HG03060 (cell line): ENCODE results near the gene RNF125.
"Not testable (repeated sequence)": the region's sequence is repeated elsewhere in the genome, so short reads cannot be mapped to it uniquely, and the experiment has no call there.

Experiments
- ATAC-seq: cut with Tn5 transposase; IDR thresholded peaks from one replicate; pipeline ENCODE4 v1.9.1; 2021; ENCODE audit warnings: low read depth, moderate number of reproducible peaks; ENCODE audit not compliant: unreplicated experiment

RNF125 gene

GRCh38 chr18:32018331-32019250, at the start of gene RNF125:
RNF125 (plus strand) TSS chr18:32018825; CDS start chr18:32018864, 39 bp downstream.
- peak; percentile 83 for ATAC-seq

GRCh38 chr18:31970617-31971016, 48.0 kb upstream of the RNF125 start:
- ATAC-seq: no peak

- no peak for ATAC-seq
These were observed 44.6 kb upstream of the RNF125 start for GRCh38 chr18:31973929-31974546.

- ATAC-seq: no peak
These were observed 42.4 kb upstream of the RNF125 start for GRCh38 chr18:31976242-31976641.

- no peak for ATAC-seq
These were observed 41.3 kb upstream of the RNF125 start for GRCh38 chr18:31977270-31977872.

- no peak for ATAC-seq
These were observed 40.0 kb upstream of the RNF125 start for GRCh38 chr18:31978616-31979015.

GRCh38 chr18:31979714-31980113, 38.9 kb upstream of the RNF125 start:
- ATAC-seq: no peak

GRCh38 chr18:31980863-31981262, 37.8 kb upstream of the RNF125 start:
- no peak for ATAC-seq

GRCh38 chr18:31983020-31983419, 35.6 kb upstream of the RNF125 start:
- ATAC-seq: no peak

GRCh38 chr18:31983976-31984375, 34.6 kb upstream of the RNF125 start:
- no peak for ATAC-seq

GRCh38 chr18:31990823-31991222, 27.8 kb upstream of the RNF125 start:
- ATAC-seq: peak; percentile 99

- ATAC-seq: no peak
These were observed 22.6 kb upstream of the RNF125 start for GRCh38 chr18:31996007-31996406.

- no peak for ATAC-seq
These were observed 19.7 kb upstream of the RNF125 start for GRCh38 chr18:31998880-31999412.

GRCh38 chr18:32001141-32001540, 17.5 kb upstream of the RNF125 start:
- not testable (repeated sequence) for ATAC-seq

- ATAC-seq: not testable (repeated sequence)
These were observed 14.8 kb upstream of the RNF125 start for GRCh38 chr18:32003822-32004221.

- ATAC-seq: no peak
These were observed 8.4 kb upstream of the RNF125 start for GRCh38 chr18:32010124-32010721.

GRCh38 chr18:32011193-32011592, 7.4 kb upstream of the RNF125 start:
- ATAC-seq: no peak

- no peak for ATAC-seq
These were observed 775 bp downstream of the RNF125 start for GRCh38 chr18:32019251-32019948.

- not testable (repeated sequence) for ATAC-seq
These were observed 1.5 kb downstream of the RNF125 start for GRCh38 chr18:32019949-32020625.
